Coronary artery (tissue), 2 donors: Measurements from ENCODE around the gene NME8.

Experiments used
- DNase-seq: peaks from one replicate; pipeline ENCODE4 v3.0.0-alpha.2; 2017; ENCODE audit warnings: low spot score
- H3K27ac ChIP-seq, 2 donors: fragments of 200-600 bp; sonication (generic); one replicate each; pipeline ENCODE4 v1.5.1; 2016 to 2019
- H3K4me3 ChIP-seq: fragments of 200-600 bp; sonication (generic); 2 replicates; pipeline ENCODE4 v1.5.1; 2016; ENCODE audit warnings: mild to moderate bottlenecking, moderate library complexity
- TF ChIP-seq, protein P1 (sequence below): fragments of 200-600 bp; sonication (generic); IDR thresholded peaks from one replicate; pipeline ENCODE4 v1.5.1; 2019; ENCODE audit warnings: antibody characterized with exemption

Gene NME8

GRCh38 chr7:37899712-37900247, 51.4 kb downstream of the NME8 start:
- no peak for DNase-seq
- TF ChIP-seq, protein P1, sequence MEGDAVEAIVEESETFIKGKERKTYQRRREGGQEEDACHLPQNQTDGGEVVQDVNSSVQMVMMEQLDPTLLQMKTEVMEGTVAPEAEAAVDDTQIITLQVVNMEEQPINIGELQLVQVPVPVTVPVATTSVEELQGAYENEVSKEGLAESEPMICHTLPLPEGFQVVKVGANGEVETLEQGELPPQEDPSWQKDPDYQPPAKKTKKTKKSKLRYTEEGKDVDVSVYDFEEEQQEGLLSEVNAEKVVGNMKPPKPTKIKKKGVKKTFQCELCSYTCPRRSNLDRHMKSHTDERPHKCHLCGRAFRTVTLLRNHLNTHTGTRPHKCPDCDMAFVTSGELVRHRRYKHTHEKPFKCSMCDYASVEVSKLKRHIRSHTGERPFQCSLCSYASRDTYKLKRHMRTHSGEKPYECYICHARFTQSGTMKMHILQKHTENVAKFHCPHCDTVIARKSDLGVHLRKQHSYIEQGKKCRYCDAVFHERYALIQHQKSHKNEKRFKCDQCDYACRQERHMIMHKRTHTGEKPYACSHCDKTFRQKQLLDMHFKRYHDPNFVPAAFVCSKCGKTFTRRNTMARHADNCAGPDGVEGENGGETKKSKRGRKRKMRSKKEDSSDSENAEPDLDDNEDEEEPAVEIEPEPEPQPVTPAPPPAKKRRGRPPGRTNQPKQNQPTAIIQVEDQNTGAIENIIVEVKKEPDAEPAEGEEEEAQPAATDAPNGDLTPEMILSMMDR = no peak
- H3K27ac ChIP-seq = no peak overlapping the region
- no peak overlapping the region for H3K4me3 ChIP-seq

- TF ChIP-seq, protein P1 = peak; percentile 64
- Histone ChIP-seq H3K27ac (no peak overlapping the region), H3K4me3 (no peak overlapping the region)
- no peak for DNase-seq
Measured at GRCh38 chr7:37901236-37901827, 52.9 kb downstream of the NME8 start.

- Histone ChIP-seq H3K27ac (no peak overlapping the region), H3K4me3 (no peak overlapping the region)
- TF ChIP-seq, protein P1 = no peak
- DNase-seq = no peak
Measured at GRCh38 chr7:37901890-37902524, 53.6 kb downstream of the NME8 start.

DNA sequence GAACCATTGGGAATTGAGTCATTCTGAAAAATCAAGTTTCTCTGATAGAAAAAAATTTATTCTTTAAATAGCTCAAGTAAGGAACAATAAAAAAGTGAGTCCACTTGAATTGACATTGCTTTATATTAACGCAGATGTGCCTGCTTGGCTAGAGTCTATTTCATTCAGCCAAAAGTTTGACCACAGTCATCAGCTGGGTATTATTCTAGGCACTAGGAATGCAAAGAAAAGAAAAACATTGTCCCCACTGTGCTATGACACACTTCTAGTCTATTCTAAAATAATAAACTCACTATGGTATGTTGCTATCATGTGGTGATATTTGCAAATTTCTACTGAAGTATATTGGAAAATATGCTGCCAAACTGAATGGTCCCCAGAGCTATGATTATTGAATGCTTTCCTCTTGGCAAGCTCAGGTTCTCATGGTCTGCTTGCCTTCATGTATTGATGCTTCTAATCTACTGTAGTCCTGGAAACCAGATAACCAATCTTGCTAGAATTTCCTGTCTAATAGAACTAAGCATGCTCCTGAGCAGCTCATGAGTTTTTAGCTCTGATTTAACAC, 59.9 kb downstream of the NME8 start:
- Histone ChIP-seq H3K27ac (peak overlapping the region in 1 of 2 donors; percentile 35), H3K4me3 (no peak overlapping the region)
- TF ChIP-seq, protein P1 = no peak
- no peak for DNase-seq

- Histone ChIP-seq H3K4me3 (no peak overlapping the region), H3K27ac (peak overlapping the region; percentile 23 to 58)
- DNase-seq = no peak
- TF ChIP-seq, protein P1 = no peak
Measured at GRCh38 chr7:37912756-37913155, 64.4 kb downstream of the NME8 start.

DNA sequence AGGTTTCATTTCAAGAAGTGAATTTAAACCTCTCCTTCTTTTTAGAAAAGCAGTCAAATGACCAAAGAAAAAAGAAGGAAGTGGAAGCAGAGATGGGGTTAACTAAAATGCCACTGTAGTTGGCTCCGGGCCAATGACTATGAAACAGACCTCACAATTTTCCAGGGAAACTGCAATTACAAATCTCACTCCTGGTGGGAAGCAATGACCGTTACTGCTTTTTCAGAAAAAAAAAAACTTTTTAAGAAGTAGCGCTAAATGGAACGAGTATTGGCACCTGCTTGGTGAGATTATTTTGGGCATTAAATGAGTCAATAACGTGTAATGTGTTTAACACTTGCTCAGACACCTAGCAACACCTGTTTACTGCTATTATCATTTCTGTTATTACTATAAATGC, 67.0 kb downstream of the NME8 start:
- Histone ChIP-seq H3K4me3 (peak overlapping the region; percentile 76), H3K27ac (peak overlapping the region; percentile 38 to 84)
- TF ChIP-seq, protein P1 = no peak
- DNase-seq = no peak
